Fibroblast of mammary gland (primary cell): Measurements from ENCODE around the gene AKNA.

ENCODE experiments used
- DNase-seq: peaks from one replicate; pipeline ENCODE4 v3.0.0-alpha.2; 2010; ENCODE audit warnings: low read depth
- H3K4me3 ChIP-seq: 2 replicates; pipeline ENCODE4 v1.5.1; 2011; ENCODE audit warnings: low read depth, mild to moderate bottlenecking, low read length, moderate library complexity; ENCODE audit not compliant: control insufficient read depth
- CTCF ChIP-seq: conservative IDR thresholded peaks from 2 replicates; pipeline ENCODE4 v1.5.1; 2011; ENCODE audit warnings: low read depth, low read length, inconsistent platforms; ENCODE audit not compliant: control insufficient read depth, insufficient read depth

AKNA gene

GRCh38 chr9:114417511-114417910 lies 29.7 kb upstream of the AKNA start:
- TF ChIP-seq CTCF: peak; percentile 5
- DNase-seq: peak; percentile 55
- no peak overlapping the region for H3K4me3 ChIP-seq

- TF ChIP-seq CTCF: no peak
- no peak overlapping the region for H3K4me3 ChIP-seq
- DNase-seq: no peak
Observed at GRCh38 chr9:114416906-114417305, 29.1 kb upstream of the AKNA start.

- H3K4me3 ChIP-seq: no peak overlapping the region
- DNase-seq: no peak
- no peak for TF ChIP-seq CTCF
Observed at GRCh38 chr9:114416290-114416689, 28.5 kb upstream of the AKNA start.

- no peak for DNase-seq
- no peak overlapping the region for H3K4me3 ChIP-seq
- no peak for TF ChIP-seq CTCF
Observed at GRCh38 chr9:114414346-114414745, 26.6 kb upstream of the AKNA start.

GRCh38 chr9:114413861-114414301 lies 26.1 kb upstream of the AKNA start:
- TF ChIP-seq CTCF: no peak
- no peak overlapping the region for H3K4me3 ChIP-seq
- peak; percentile 50 for DNase-seq

GRCh38 chr9:114412048-114412683 lies 24.4 kb upstream of the AKNA start:
- no peak for DNase-seq
- no peak overlapping the region for H3K4me3 ChIP-seq
- no peak for TF ChIP-seq CTCF

- no peak overlapping the region for H3K4me3 ChIP-seq
- no peak for DNase-seq
- no peak for TF ChIP-seq CTCF
Observed at GRCh38 chr9:114411452-114411851, 23.7 kb upstream of the AKNA start.
